ENCODE measurements around the gene ZNF629. TPM values are rescaled to one million over a fixed set of nuclear protein-coding genes. Genes with fewer than 3 reads are reported as not detected.

The ZNF629 gene
- total RNA-seq, 1 donor: 19.4 TPM

DNA sequence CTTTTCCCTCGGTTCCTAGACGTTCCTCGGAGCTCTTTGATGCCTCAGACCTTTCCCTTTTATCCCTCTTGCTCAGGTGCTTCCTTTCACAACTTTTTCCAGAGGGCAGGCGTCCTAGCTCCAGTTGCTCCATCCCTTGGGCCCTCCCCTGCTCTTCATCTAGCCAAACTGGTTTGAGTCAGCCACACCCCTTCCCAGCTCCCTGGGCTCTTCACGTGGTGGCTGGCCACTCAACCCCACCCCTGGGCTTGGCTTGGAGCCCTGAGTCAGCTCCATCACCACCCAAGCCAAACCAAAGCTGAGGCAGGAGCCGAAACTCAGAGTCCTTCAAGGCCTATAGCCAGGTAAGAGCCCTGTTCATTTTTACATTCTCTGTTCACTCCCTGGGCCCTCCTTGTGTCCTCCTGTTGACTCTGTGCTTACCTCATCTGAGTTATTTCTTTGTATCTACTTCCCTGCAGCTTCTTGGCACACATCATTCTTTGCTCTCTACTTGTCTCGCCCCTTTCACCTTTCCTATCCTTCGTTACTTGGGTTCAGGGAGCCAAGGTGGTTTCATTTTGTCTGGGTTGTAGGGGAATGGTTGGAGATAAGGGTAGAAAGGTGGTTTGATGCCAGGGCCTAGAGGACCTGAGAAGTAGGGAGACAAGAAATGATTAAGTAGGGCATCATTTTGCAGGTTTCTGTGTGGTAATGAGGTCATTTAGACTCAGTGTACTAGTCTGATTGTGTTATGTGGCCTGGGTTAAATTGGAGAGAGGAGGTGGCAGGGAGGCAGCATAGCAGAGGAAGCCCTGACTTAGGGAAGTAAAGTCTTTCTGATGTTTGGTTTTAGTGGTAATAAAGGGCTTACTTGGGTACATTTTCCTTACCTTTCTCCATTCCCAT lies 46.4 kb downstream of the ZNF629 start:
- peak; percentile 87 for DNase-seq (ENCODE audit: low read depth)
- H3K4me3 ChIP-seq (ENCODE audit: low read depth, low read length): no peak overlapping the region
- TF ChIP-seq, protein P1, sequence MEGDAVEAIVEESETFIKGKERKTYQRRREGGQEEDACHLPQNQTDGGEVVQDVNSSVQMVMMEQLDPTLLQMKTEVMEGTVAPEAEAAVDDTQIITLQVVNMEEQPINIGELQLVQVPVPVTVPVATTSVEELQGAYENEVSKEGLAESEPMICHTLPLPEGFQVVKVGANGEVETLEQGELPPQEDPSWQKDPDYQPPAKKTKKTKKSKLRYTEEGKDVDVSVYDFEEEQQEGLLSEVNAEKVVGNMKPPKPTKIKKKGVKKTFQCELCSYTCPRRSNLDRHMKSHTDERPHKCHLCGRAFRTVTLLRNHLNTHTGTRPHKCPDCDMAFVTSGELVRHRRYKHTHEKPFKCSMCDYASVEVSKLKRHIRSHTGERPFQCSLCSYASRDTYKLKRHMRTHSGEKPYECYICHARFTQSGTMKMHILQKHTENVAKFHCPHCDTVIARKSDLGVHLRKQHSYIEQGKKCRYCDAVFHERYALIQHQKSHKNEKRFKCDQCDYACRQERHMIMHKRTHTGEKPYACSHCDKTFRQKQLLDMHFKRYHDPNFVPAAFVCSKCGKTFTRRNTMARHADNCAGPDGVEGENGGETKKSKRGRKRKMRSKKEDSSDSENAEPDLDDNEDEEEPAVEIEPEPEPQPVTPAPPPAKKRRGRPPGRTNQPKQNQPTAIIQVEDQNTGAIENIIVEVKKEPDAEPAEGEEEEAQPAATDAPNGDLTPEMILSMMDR (IDR thresholded peaks at IDR 0.05; ENCODE audit: insufficient read depth, low read depth, low read length): no peak

DNA sequence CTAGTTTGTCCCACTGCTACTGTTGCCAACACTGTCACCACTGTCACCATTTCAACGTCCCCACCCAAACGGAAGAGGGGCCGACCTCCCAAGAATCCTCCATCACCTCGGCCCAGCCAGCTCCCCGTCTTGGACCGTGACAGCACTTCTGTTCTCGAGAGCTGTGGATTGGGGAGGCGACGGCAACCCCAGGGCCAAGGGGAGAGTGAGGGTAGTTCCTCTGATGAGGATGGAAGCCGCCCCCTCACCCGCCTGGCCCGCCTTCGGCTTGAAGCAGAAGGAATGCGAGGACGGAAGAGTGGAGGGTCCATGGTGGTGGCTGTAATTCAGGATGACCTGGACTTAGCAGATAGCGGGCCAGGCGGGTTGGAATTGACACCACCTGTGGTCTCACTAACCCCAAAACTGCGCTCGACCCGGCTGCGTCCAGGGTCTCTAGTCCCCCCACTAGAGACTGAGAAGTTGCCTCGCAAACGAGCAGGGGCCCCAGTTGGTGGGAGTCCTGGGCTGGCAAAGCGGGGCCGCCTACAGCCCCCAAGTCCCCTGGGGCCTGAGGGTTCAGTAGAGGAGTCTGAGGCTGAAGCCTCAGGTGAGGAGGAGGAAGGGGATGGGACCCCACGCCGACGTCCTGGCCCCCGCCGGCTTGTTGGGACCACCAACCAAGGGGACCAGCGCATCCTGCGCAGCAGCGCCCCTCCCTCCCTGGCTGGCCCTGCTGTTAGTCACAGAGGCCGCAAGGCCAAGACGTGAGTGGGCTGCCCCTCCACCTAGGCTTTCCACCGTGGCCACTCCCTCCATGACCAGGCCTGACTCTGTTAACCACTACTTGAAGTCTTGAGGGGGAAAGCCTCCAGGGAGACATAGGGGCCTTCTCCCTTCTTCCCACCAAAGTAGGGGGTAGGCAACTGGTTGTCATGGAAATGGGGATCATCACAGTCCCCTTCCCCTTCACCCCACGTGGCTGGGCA lies 47.7 kb downstream of the ZNF629 start:
- H3K4me3 ChIP-seq (ENCODE audit: low read depth, low read length): no peak overlapping the region
- DNase-seq (ENCODE audit: low read depth): no peak
- TF ChIP-seq, protein P1 (IDR thresholded peaks at IDR 0.05; ENCODE audit: insufficient read depth, low read depth, low read length): no peak

DNA sequence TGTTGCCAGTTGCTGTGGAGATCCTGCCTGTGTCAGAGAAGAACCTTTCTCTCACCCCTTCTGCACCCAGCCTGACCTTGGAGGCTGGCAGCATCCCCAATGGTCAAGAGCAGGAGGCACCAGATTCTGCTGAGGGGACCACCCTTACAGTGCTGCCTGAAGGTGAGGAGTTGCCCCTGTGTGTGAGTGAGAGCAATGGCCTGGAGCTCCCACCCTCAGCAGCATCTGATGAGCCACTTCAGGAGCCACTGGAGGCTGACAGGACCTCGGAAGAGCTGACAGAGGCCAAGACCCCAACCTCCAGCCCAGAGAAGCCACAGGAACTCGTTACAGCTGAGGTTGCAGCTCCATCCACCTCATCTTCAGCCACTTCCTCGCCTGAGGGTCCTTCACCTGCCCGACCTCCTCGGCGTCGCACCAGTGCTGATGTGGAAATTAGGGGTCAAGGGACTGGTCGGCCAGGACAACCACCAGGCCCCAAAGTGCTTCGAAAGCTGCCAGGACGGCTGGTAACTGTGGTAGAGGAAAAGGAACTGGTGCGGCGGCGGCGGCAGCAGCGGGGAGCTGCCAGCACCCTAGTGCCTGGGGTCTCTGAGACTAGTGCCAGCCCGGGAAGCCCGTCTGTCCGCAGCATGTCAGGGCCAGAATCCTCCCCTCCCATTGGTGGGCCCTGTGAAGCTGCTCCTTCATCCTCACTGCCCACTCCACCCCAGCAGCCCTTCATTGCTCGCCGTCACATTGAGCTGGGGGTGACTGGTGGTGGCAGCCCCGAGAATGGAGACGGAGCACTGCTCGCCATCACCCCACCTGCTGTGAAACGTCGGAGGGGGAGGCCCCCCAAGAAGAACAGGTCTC lies 49.0 kb downstream of the ZNF629 start:
- H3K4me3 ChIP-seq (ENCODE audit: low read depth, low read length): no peak overlapping the region

DNA sequence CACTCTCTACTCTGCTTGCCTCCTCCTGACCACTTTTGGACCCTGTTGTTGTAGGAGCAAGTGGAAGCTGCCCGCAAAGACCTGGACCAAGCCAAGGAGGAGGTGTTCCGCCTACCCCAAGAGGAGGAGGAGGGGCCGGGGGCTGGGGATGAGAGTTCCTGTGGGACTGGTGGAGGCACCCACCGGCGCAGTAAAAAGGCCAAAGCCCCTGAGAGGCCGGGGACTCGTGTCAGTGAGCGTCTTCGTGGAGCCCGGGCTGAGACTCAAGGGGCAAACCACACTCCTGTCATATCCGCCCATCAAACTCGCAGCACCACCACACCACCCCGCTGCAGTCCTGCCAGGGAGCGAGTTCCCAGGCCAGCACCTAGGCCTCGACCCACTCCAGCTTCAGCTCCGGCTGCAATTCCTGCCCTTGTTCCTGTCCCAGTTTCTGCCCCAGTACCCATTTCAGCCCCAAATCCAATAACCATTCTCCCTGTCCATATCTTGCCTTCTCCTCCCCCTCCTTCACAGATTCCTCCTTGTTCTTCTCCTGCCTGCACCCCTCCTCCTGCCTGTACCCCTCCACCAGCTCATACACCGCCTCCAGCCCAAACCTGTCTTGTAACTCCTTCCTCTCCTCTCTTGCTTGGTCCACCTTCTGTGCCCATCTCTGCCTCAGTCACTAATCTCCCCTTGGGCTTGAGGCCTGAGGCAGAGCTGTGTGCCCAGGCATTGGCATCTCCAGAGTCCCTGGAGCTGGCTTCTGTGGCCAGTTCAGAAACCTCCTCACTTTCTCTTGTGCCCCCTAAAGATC lies 49.8 kb downstream of the ZNF629 start:
- no peak for DNase-seq (ENCODE audit: low read depth)
- H3K4me3 ChIP-seq (ENCODE audit: low read depth, low read length): no peak overlapping the region
- TF ChIP-seq, protein P1 (IDR thresholded peaks at IDR 0.05; ENCODE audit: insufficient read depth, low read depth, low read length): no peak

More for the DNA sequence above, 49.0 kb downstream of the ZNF629 start:
- TF ChIP-seq, protein P1 (IDR thresholded peaks at IDR 0.05; ENCODE audit: insufficient read depth, low read depth, low read length): no peak
- DNase-seq (ENCODE audit: low read depth): no peak

DNA sequence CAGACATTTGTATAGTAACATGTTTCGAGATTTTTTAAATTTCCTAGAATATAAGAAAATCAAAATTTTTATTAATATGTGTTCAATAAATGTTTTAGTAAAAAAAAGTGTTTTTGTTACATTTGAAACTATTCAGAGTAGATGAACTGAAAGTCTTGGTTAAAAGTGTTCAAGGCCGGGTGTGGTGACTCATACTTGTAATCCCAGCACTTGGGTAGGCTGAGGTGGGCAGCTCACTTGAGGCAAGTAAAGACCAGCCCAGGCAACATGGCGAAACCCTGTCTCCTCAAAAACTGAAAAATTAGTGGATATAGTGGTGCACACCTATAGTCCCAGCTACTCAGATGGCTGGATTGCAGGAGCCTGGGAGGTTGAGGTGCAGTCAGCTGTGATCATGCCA lies 55.6 kb downstream of the ZNF629 start:
- DNase-seq (ENCODE audit: low read depth): no peak
- no peak overlapping the region for H3K4me3 ChIP-seq (ENCODE audit: low read depth, low read length)
- TF ChIP-seq, protein P1 (IDR thresholded peaks at IDR 0.05; ENCODE audit: insufficient read depth, low read depth, low read length): no peak
